ENCODE results near the gene RBM20. TPM values are rescaled to one million over a fixed set of nuclear protein-coding genes. Genes with fewer than 3 reads are reported as not detected.

Gene RBM20
- total and polyA plus RNA-seq, 2 experiments from 2014 or later, result 3.7 to 4.0 TPM

GRCh38 chr10:110843031-110843430 lies 198.9 kb downstream of the RBM20 start:
- no peaks in the 10 kb centered on the region for H3K9me3 ChIP-seq (ENCODE audit: low read depth)
- H3K4me1 ChIP-seq (ENCODE audit: insufficient read depth), result peaks cover 77% of the 10 kb centered on the region
- WGBS (ENCODE audit: low lambda C conversion rate, missing lambda C conversion rate), result 83% methylated on average over 2 of the region's 2 CpGs
- no peak overlapping the region for H2AFZ ChIP-seq
- H3K36me3 ChIP-seq (replicated peaks; ENCODE audit: insufficient read depth, low read depth), result no peaks in the 10 kb centered on the region
- no peaks in the 10 kb centered on the region for H3K9me2 ChIP-seq (replicated peaks; ENCODE audit: insufficient read depth)
- no peak for DNase-seq (ENCODE audit: low spot score)
- peak overlapping the region; percentile 84 for H3K27ac ChIP-seq
- TF ChIP-seq CTCF (IDR thresholded peaks at IDR 0.05; ENCODE audit: poor library complexity), result no peak
- no peak for TF ChIP-seq EZH2phosphoT487 (IDR thresholded peaks at IDR 0.05; ENCODE audit: low read depth, severe bottlenecking, unreplicated experiment)
- no peak for TF ChIP-seq EZH2 (IDR thresholded peaks at IDR 0.05; ENCODE audit: borderline replicate concordance)
- H3K4me3 ChIP-seq, result no peak overlapping the region
- H3K79me2 ChIP-seq, result no peaks in the 10 kb centered on the region
- no peak overlapping the region for H3K4me2 ChIP-seq
- no peaks in the 10 kb centered on the region for H3K27me3 ChIP-seq
- no peaks in the 10 kb centered on the region for H4K20me1 ChIP-seq (ENCODE audit: insufficient read depth, poor library complexity, severe bottlenecking)

- TF ChIP-seq CTCF (IDR thresholded peaks at IDR 0.05; ENCODE audit: poor library complexity) (no peak), EZH2 (IDR thresholded peaks at IDR 0.05; ENCODE audit: borderline replicate concordance) (no peak)
- H3K4me2 ChIP-seq, result no peak overlapping the region
- peak overlapping the region; percentile 84 for H3K27ac ChIP-seq
- no peaks in the 10 kb centered on the region for H3K9me3 ChIP-seq (ENCODE audit: low read depth)
- H3K27me3 ChIP-seq, result no peaks in the 10 kb centered on the region
- no peak overlapping the region for H2AFZ ChIP-seq
- H3K36me3 ChIP-seq (replicated peaks; ENCODE audit: insufficient read depth, low read depth), result no peaks in the 10 kb centered on the region
- no peak for DNase-seq (ENCODE audit: low spot score)
- no peaks in the 10 kb centered on the region for H3K79me2 ChIP-seq
- no peaks in the 10 kb centered on the region for H4K20me1 ChIP-seq (ENCODE audit: insufficient read depth, poor library complexity, severe bottlenecking)
- H3K9me2 ChIP-seq (replicated peaks; ENCODE audit: insufficient read depth), result no peaks in the 10 kb centered on the region
- H3K4me1 ChIP-seq (ENCODE audit: insufficient read depth), result peaks cover 67% of the 10 kb centered on the region
- 69% methylated on average over 8 of the region's 8 CpGs for WGBS (ENCODE audit: low lambda C conversion rate, missing lambda C conversion rate)
- H3K4me3 ChIP-seq, result no peak overlapping the region
These were observed 199.9 kb downstream of the RBM20 start for GRCh38 chr10:110843796-110844616.

- no peaks in the 10 kb centered on the region for H3K27me3 ChIP-seq
- H2AFZ ChIP-seq, result no peak overlapping the region
- H3K79me2 ChIP-seq, result no peaks in the 10 kb centered on the region
- H3K9me3 ChIP-seq (ENCODE audit: low read depth), result no peaks in the 10 kb centered on the region
- peak overlapping the region; percentile 84 for H3K27ac ChIP-seq
- DNase-seq (ENCODE audit: low spot score), result no peak
- H3K4me2 ChIP-seq, result no peak overlapping the region
- 92% methylated on average over 4 of the region's 4 CpGs for WGBS (ENCODE audit: low lambda C conversion rate, missing lambda C conversion rate)
- H3K9me2 ChIP-seq (replicated peaks; ENCODE audit: insufficient read depth), result no peaks in the 10 kb centered on the region
- no peak for TF ChIP-seq EZH2 (IDR thresholded peaks at IDR 0.05; ENCODE audit: borderline replicate concordance)
- no peak for TF ChIP-seq CTCF (IDR thresholded peaks at IDR 0.05; ENCODE audit: poor library complexity)
- TF ChIP-seq EZH2phosphoT487 (IDR thresholded peaks at IDR 0.05; ENCODE audit: low read depth, severe bottlenecking, unreplicated experiment), result no peak
- no peaks in the 10 kb centered on the region for H3K36me3 ChIP-seq (replicated peaks; ENCODE audit: insufficient read depth, low read depth)
- no peak overlapping the region for H3K4me3 ChIP-seq
- no peaks in the 10 kb centered on the region for H4K20me1 ChIP-seq (ENCODE audit: insufficient read depth, poor library complexity, severe bottlenecking)
- peaks cover 64% of the 10 kb centered on the region for H3K4me1 ChIP-seq (ENCODE audit: insufficient read depth)
These were observed 200.4 kb downstream of the RBM20 start for GRCh38 chr10:110844617-110844881.

All from hepatocyte (in vitro differentiated cells).